H9 (cell line): Measurements from ENCODE around the gene CFAP299. TPM values are rescaled to one million over a fixed set of nuclear protein-coding genes. Genes with fewer than 3 reads are reported as not detected.

Experiments
- DNase-seq: peaks from one replicate; pipeline ENCODE4 v3.0.0-alpha.2; 2017
- H2AFZ ChIP-seq: one replicate; pipeline ENCODE4 v1.6.1; 2013; ENCODE audit warnings: mild to moderate bottlenecking, low read length, control low read depth, moderate library complexity
- H2AK5ac ChIP-seq: 2 replicates; pipeline ENCODE4 v1.6.1; 2013; ENCODE audit warnings: low read length, control low read depth, mixed read lengths; ENCODE audit not compliant: insufficient read length
- H2BK120ac ChIP-seq: one replicate; pipeline ENCODE4 v1.6.1; 2013; ENCODE audit warnings: low read depth, mild to moderate bottlenecking, low read length, control low read depth, inconsistent platforms; ENCODE audit not compliant: poor library complexity, severe bottlenecking
- H2BK12ac ChIP-seq: 2 replicates; pipeline ENCODE4 v1.6.1; 2013; ENCODE audit warnings: low read length, control low read depth, mixed read lengths, low read depth; ENCODE audit not compliant: insufficient read length
- H2BK15ac ChIP-seq: 2 replicates; pipeline ENCODE4 v1.6.1; 2013; ENCODE audit warnings: low read depth, low read length, control low read depth
- H2BK20ac ChIP-seq: one replicate; pipeline ENCODE4 v1.6.1; 2013; ENCODE audit warnings: low read depth, mild to moderate bottlenecking, low read length, control low read depth, inconsistent platforms; ENCODE audit not compliant: poor library complexity, severe bottlenecking
- H2BK5ac ChIP-seq: 2 replicates; pipeline ENCODE4 v1.6.1; 2013; ENCODE audit warnings: low read length, control low read depth, mixed read lengths; ENCODE audit not compliant: insufficient read length
- H3K14ac ChIP-seq: 2 replicates; pipeline ENCODE4 v1.6.1; 2013; ENCODE audit warnings: low read length, control low read depth; ENCODE audit not compliant: insufficient read depth
- H3K18ac ChIP-seq: 2 replicates; pipeline ENCODE4 v1.6.1; 2013; ENCODE audit warnings: low read depth, mild to moderate bottlenecking, mixed read lengths, low read length, control low read depth; ENCODE audit not compliant: insufficient read length
- H3K23ac ChIP-seq: 2 replicates; pipeline ENCODE4 v1.6.1; 2013; ENCODE audit warnings: low read length, control low read depth, mixed read lengths, low read depth; ENCODE audit not compliant: insufficient read length
- H3K23me2 ChIP-seq: 2 replicates; pipeline ENCODE4 v1.6.1; 2013; ENCODE audit warnings: low read depth, mild to moderate bottlenecking, mixed read lengths, low read length, control low read depth; ENCODE audit not compliant: insufficient read length, poor library complexity, severe bottlenecking
- H3K27ac ChIP-seq: 2 replicates; pipeline ENCODE4 v1.5.1; 2013; ENCODE audit warnings: low read length, control low read depth, mixed read lengths, low read depth; ENCODE audit not compliant: insufficient read length
- H3K27me3 ChIP-seq: 2 replicates; pipeline ENCODE4 v1.6.1; 2013; ENCODE audit warnings: low read length, control low read depth, inconsistent platforms; ENCODE audit not compliant: insufficient read depth
- H3K4ac ChIP-seq: 2 replicates; pipeline ENCODE4 v1.6.1; 2013; ENCODE audit warnings: low read depth, mild to moderate bottlenecking, control low read depth, inconsistent platforms, low read length, moderate library complexity
- H3K4me1 ChIP-seq: 2 replicates; pipeline ENCODE4 v1.6.1; 2013; ENCODE audit warnings: low read length, control low read depth, inconsistent platforms; ENCODE audit not compliant: insufficient read depth
- H3K4me2 ChIP-seq: 2 replicates; pipeline ENCODE4 v1.6.1; 2013; ENCODE audit warnings: low read length, control low read depth, mixed read lengths; ENCODE audit not compliant: insufficient read length, insufficient read depth
- H3K56ac ChIP-seq: 2 replicates; pipeline ENCODE4 v1.6.1; 2013; ENCODE audit warnings: low read depth, mild to moderate bottlenecking, mixed read lengths, low read length, control low read depth; ENCODE audit not compliant: insufficient read length
- H3K79me1 ChIP-seq: 2 replicates; pipeline ENCODE4 v1.6.1; 2013; ENCODE audit warnings: low read depth, mild to moderate bottlenecking, moderate library complexity, low read length, control low read depth, inconsistent platforms; ENCODE audit not compliant: insufficient read depth, poor library complexity, severe bottlenecking
- H3K79me2 ChIP-seq: 2 replicates; pipeline ENCODE4 v1.6.1; 2013; ENCODE audit warnings: low read length, control low read depth, inconsistent platforms; ENCODE audit not compliant: insufficient read depth
- H3K9ac ChIP-seq: 2 replicates; pipeline ENCODE4 v1.6.1; 2013; ENCODE audit warnings: low read length, control low read depth, mixed read lengths; ENCODE audit not compliant: insufficient read length; ENCODE audit errors: extremely low read depth
- H3K9me3 ChIP-seq: one replicate; pipeline ENCODE4 v1.6.1; 2013; ENCODE audit warnings: low read depth, low read length, inconsistent platforms; ENCODE audit not compliant: control insufficient read depth
- H3T11ph ChIP-seq: one replicate; pipeline ENCODE4 v1.6.1; 2013; ENCODE audit warnings: mild to moderate bottlenecking, low read length, control low read depth, inconsistent platforms
- H4K20me1 ChIP-seq: one replicate; pipeline ENCODE4 v1.6.1; 2013; ENCODE audit not compliant: control insufficient read depth, insufficient read length, insufficient read depth
- H4K5ac ChIP-seq: 2 replicates; pipeline ENCODE4 v1.6.1; 2013; ENCODE audit warnings: low read depth, mild to moderate bottlenecking, mixed read lengths, low read length, control low read depth; ENCODE audit not compliant: insufficient read length
- H4K8ac ChIP-seq: replicated peaks from 2 replicates; pipeline ENCODE4 v1.6.1; 2013; ENCODE audit warnings: low read length, control low read depth, mixed read lengths, low read depth; ENCODE audit not compliant: insufficient read length
- H4K91ac ChIP-seq: 2 replicates; pipeline ENCODE4 v1.6.1; 2013; ENCODE audit warnings: low read depth, mild to moderate bottlenecking, moderate library complexity, mixed read lengths, low read length, control low read depth; ENCODE audit not compliant: insufficient read length
- H3K27ac Mint-ChIP-seq, 3 experiments: 2 replicates in 2 of 3; 3 replicates in 1 of 3; pipeline ENCODE4 v1.8.0; 2020 to 2021; ENCODE audit warnings: mixed read lengths in 3 of 3, mild to moderate bottlenecking in 1 of 3, moderate library complexity in 1 of 3
- H3K27me3 Mint-ChIP-seq: 2 replicates; pipeline ENCODE4 v1.8.0; 2021; ENCODE audit warnings: low read depth, mild to moderate bottlenecking, moderate library complexity, mixed read lengths
- H3K36me3 Mint-ChIP-seq, 3 experiments: 2 replicates in 2 of 3; 3 replicates in 1 of 3; pipeline ENCODE4 v1.8.0; 2020 to 2021; ENCODE audit warnings: low read depth in 3 of 3, mixed read lengths in 3 of 3; ENCODE audit not compliant: insufficient read depth in 1 of 3
- H3K4me1 Mint-ChIP-seq, 2 experiments: 2 replicates each; pipeline ENCODE4 v1.8.0; 2020; ENCODE audit warnings: mixed read lengths in 2 of 2
- H3K4me3 Mint-ChIP-seq, 2 experiments: 2 replicates in 1 of 2; 3 replicates in 1 of 2; pipeline ENCODE4 v1.8.0; 2020 to 2021; ENCODE audit warnings: mild to moderate bottlenecking in 2 of 2, mixed read lengths in 2 of 2, moderate library complexity in 1 of 2
- H3K9me3 Mint-ChIP-seq, 2 experiments: 2 replicates in 1 of 2; 3 replicates in 1 of 2; pipeline ENCODE4 v1.8.0; 2020; ENCODE audit warnings: mild to moderate bottlenecking in 2 of 2, mixed read lengths in 2 of 2, moderate library complexity in 1 of 2
- CTCF ChIP-seq: fragments of 200-600 bp; sonication (generic); conservative IDR thresholded peaks from 3 replicates; pipeline ENCODE4 v1.8.0; 2021; ENCODE audit warnings: antibody characterized with exemption, mild to moderate bottlenecking
- WGBS: extraction: QIAGEN DNeasy Blood & Tissue Kit; methylation state at CpG from one replicate; pipeline ENCODE4 v1.1.7; 2013; ENCODE audit warnings: missing lambda C conversion rate, low lambda C conversion rate, mixed read lengths; ENCODE audit not compliant: insufficient read length; ENCODE audit errors: extremely low coverage; 5-methylcytosine and 5-hydroxymethylcytosine counted together
- total RNA-seq: library from RNA; stranded (reverse); gene quantifications from 2 replicates; pipeline ENCODE4 v1.2.1, GENCODE V29; 2021

Gene CFAP299
- total RNA-seq, 1 experiment from 2014 or later, result not detected

- H4K20me1 ChIP-seq, result no peaks in the 10 kb centered on the region
- H3K18ac ChIP-seq, result no peak overlapping the region
- no peak overlapping the region for H3K14ac ChIP-seq
- H3K79me2 ChIP-seq, result no peaks in the 10 kb centered on the region
- H3T11ph ChIP-seq, result no peak overlapping the region
- no peak overlapping the region for H2AFZ ChIP-seq
- no peak overlapping the region for H3K27ac ChIP-seq
- no peak overlapping the region for H3K4me2 ChIP-seq
- no peaks in the 10 kb centered on the region for H3K27me3 ChIP-seq
- no peak overlapping the region for H2AK5ac ChIP-seq
- no peaks in the 10 kb centered on the region for H3K9me3 ChIP-seq
- Mint-ChIP-seq H3K27ac (no peak overlapping the region), H3K4me1 (no peaks in the 10 kb centered on the region), H3K9me3 (no peaks in the 10 kb centered on the region), H3K27me3 (peaks cover 11% of the 10 kb centered on the region), H3K36me3 (no peaks in the 10 kb centered on the region), H3K4me3 (no peak overlapping the region)
- no peak overlapping the region for H2BK12ac ChIP-seq
- H2BK15ac ChIP-seq, result no peak overlapping the region
- H2BK20ac ChIP-seq, result no peak overlapping the region
- no peak overlapping the region for H3K4ac ChIP-seq
- H3K23ac ChIP-seq, result no peak overlapping the region
- H2BK5ac ChIP-seq, result no peak overlapping the region
- no peak overlapping the region for H3K9ac ChIP-seq
- no peak overlapping the region for H2BK120ac ChIP-seq
- H3K4me1 ChIP-seq, result no peaks in the 10 kb centered on the region
- no peak overlapping the region for H3K56ac ChIP-seq
- no peaks in the 10 kb centered on the region for H3K79me1 ChIP-seq
- peak; percentile 35; the same call in 2 of the 3 replicates for TF ChIP-seq CTCF
- H4K91ac ChIP-seq, result no peak overlapping the region
- no peaks in the 10 kb centered on the region for H3K23me2 ChIP-seq
- WGBS, result no CpG with 5 or more reads among the region's 4 CpGs
- H4K5ac ChIP-seq, result no peak overlapping the region
- no peak overlapping the region for H4K8ac ChIP-seq
- DNase-seq, result no peak
Observed at GRCh38 chr4:80321776-80322175, 13.8 kb upstream of the CFAP299 start.
